ENCODE measurements around the gene ITIH5. TPM values are rescaled to one million over a fixed set of nuclear protein-coding genes. Genes with fewer than 3 reads are reported as not detected.

ITIH5 gene
- total and polyA plus RNA-seq, 9 of the 15 experiments (the other 6 are each of a cell fraction or from before 2014, with no cell fraction given) = 0.52 to 4.5 (median 2.6) TPM

DNA sequence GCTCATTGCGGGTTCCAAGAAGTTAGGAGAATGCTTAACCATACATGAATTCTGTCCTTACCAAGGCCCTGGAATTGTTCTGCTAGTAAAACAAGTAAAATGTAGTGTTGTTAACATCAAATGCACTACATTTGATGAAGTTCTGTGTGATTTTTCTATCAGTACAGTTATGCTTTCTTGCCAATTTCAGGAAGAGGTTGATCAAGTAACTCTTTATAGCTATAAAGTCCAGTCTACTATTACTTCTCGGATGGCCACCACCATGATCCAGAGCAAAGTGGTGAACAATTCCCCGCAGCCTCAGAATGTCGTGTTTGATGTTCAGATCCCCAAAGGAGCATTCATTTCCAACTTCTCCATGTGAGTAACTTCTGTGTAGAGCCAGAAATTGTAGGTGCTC, 42.1 kb upstream of the ITIH5 start (continued):
- TF ChIP-seq, protein P1, sequence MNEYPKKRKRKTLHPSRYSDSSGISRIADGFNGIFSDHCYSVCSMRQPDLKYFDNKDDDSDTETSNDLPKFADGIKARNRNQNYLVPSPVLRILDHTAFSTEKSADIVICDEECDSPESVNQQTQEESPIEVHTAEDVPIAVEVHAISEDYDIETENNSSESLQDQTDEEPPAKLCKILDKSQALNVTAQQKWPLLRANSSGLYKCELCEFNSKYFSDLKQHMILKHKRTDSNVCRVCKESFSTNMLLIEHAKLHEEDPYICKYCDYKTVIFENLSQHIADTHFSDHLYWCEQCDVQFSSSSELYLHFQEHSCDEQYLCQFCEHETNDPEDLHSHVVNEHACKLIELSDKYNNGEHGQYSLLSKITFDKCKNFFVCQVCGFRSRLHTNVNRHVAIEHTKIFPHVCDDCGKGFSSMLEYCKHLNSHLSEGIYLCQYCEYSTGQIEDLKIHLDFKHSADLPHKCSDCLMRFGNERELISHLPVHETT (CRISPR knock-in tag; conservative IDR thresholded peaks at IDR 0.05 in 1 of 2, IDR thresholded peaks at IDR 0.05 in 1 of 2) = no peak
- TF ChIP-seq TEAD2 (tag; IDR thresholded peaks at IDR 0.05) (no peak), PRPF4 (IDR thresholded peaks at IDR 0.05; ENCODE audit: insufficient read depth, low read depth, low read length, poor library complexity, severe bottlenecking) (no peak), ELF1 (tag; IDR thresholded peaks at IDR 0.05) (no peak)
- TF ChIP-seq, protein P2, sequence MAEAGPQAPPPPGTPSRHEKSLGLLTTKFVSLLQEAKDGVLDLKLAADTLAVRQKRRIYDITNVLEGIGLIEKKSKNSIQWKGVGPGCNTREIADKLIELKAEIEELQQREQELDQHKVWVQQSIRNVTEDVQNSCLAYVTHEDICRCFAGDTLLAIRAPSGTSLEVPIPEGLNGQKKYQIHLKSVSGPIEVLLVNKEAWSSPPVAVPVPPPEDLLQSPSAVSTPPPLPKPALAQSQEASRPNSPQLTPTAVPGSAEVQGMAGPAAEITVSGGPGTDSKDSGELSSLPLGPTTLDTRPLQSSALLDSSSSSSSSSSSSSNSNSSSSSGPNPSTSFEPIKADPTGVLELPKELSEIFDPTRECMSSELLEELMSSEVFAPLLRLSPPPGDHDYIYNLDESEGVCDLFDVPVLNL (CRISPR knock-in tag; IDR thresholded peaks at IDR 0.05; ENCODE audit: low read depth) = no peak

DNA sequence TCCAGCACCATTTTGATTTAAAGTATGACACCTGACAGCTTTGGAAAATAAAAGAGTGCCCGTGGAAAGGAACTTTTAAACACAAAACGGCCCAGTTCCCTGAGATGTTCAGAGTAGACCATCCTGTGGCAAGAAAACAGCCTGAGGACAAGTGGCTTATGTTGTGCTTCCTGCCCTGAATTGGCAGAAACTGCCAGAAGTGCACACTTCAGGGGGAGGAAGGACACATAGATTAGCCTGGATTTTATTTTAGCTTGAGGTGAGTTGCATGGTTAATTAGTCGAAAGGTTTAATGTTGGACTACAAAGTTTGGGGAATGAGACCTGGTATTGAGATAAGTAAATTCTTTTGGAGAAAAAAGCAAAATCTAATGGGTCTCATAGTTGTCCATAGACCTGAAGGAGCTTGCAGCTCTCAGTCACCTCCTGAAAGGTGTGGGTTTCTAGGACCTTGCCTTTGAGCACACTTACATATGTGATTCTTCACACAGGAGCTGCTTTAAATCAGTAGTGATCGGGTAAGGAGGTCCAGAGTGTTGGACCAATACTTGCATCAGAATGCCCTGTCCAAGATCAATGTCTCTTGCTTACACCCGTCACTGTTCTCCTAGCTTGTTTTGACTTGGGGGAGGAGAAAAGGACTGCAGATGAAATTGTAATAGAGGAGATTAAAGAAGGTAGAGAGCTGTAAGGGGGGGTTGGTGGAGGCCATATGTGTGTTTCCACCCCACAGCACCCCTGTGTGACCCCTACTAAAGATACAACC, 41.3 kb upstream of the ITIH5 start:
- in situ Hi-C loops (cut with MboI) = no loop called here
- Histone ChIP-seq H2AFZ (ENCODE audit: low read depth, low read length) (no peak overlapping the region), H3K27me3 (ENCODE audit: control insufficient read depth in 2 of 2, insufficient read depth in 2 of 2, low read length in 2 of 2) (peaks cover 13 to 21% of the 10 kb centered on the region in 2 experiments; a peak in 3 of 5 replicates), H3K4me3 (no peak overlapping the region), H3K9ac (ENCODE audit: insufficient read depth in 1 of 2, low read depth in 2 of 2, low read length in 2 of 2) (no peak overlapping the region), H3K79me2 (ENCODE audit: control insufficient read depth, insufficient read depth, low read length) (no peaks in the 10 kb centered on the region), H3K9me3 (replicated peaks; ENCODE audit: control insufficient read depth, insufficient read depth, low read depth, low read length) (no peaks in the 10 kb centered on the region), H3K36me3 (ENCODE audit: control insufficient read depth, insufficient read depth, low read length) (no peaks in the 10 kb centered on the region), H3K4me1 (replicated peaks in 1 of 2; ENCODE audit: control insufficient read depth in 2 of 2, insufficient read depth in 2 of 2, low read length in 2 of 2) (no peaks in the 10 kb centered on the region), H3K27ac (ENCODE audit: extremely low read depth, low read depth, low read length) (no peak overlapping the region), H3K4me2 (ENCODE audit: insufficient read depth, low read length) (no peak overlapping the region), H4K20me1 (replicated peaks; ENCODE audit: control insufficient read depth, insufficient read depth, low read length) (no peaks in the 10 kb centered on the region), H3K9me1 (ENCODE audit: control insufficient read depth, insufficient read depth, low read length) (no peaks in the 10 kb centered on the region)
- BruUV-seq (replicated peaks) = no TSS peak
- DNase-seq (ENCODE audit: extremely low read depth in 1 of 4, low spot score in 3 of 4) (no peak), FAIRE-seq (no peak), ATAC-seq (no peak)
- POLR2A ChIA-PET = interaction anchor here (1.2 kb wide), 1 partner anchor 9 kb away, joined by 4 read pairs; no protein-coding TSS in a partner anchor
- 1% methylated on average over 5 of the region's 5 CpGs for WGBS (ENCODE audit: insufficient coverage, low coverage, missing lambda C conversion rate)
- intact Hi-C loops (cut with micrococcal nuclease) = no loop called here
- CTCF ChIA-PET (ENCODE audit: low intra/inter-chr PET ratio) = no interaction called here
- TF ChIP-seq ILK (tag; IDR thresholded peaks at IDR 0.05; ENCODE audit: borderline replicate concordance, low read depth) = no peak
- TF ChIP-seq, protein P3, sequence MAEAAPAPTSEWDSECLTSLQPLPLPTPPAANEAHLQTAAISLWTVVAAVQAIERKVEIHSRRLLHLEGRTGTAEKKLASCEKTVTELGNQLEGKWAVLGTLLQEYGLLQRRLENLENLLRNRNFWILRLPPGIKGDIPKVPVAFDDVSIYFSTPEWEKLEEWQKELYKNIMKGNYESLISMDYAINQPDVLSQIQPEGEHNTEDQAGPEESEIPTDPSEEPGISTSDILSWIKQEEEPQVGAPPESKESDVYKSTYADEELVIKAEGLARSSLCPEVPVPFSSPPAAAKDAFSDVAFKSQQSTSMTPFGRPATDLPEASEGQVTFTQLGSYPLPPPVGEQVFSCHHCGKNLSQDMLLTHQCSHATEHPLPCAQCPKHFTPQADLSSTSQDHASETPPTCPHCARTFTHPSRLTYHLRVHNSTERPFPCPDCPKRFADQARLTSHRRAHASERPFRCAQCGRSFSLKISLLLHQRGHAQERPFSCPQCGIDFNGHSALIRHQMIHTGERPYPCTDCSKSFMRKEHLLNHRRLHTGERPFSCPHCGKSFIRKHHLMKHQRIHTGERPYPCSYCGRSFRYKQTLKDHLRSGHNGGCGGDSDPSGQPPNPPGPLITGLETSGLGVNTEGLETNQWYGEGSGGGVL (CRISPR knock-in tag; IDR thresholded peaks at IDR 0.05) = no peak
- TF ChIP-seq NCOR1 (IDR thresholded peaks at IDR 0.05) = no peak
- no peak for TF ChIP-seq CBX8 (IDR thresholded peaks at IDR 0.05; ENCODE audit: borderline replicate concordance, extremely low read depth, low read depth, low read length, poor library complexity, severe bottlenecking)
- no peak for TF ChIP-seq RBFOX2 (IDR thresholded peaks at IDR 0.05; ENCODE audit: low read depth, low read length)
- TF ChIP-seq, protein P4, sequence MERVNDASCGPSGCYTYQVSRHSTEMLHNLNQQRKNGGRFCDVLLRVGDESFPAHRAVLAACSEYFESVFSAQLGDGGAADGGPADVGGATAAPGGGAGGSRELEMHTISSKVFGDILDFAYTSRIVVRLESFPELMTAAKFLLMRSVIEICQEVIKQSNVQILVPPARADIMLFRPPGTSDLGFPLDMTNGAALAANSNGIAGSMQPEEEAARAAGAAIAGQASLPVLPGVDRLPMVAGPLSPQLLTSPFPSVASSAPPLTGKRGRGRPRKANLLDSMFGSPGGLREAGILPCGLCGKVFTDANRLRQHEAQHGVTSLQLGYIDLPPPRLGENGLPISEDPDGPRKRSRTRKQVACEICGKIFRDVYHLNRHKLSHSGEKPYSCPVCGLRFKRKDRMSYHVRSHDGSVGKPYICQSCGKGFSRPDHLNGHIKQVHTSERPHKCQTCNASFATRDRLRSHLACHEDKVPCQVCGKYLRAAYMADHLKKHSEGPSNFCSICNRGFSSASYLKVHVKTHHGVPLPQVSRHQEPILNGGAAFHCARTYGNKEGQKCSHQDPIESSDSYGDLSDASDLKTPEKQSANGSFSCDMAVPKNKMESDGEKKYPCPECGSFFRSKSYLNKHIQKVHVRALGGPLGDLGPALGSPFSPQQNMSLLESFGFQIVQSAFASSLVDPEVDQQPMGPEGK (CRISPR knock-in tag; IDR thresholded peaks at IDR 0.05; ENCODE audit: borderline replicate concordance) = no peak
